Loucy (cell line): ENCODE results near the gene CCDC90B.

Experiments
- H2AFZ ChIP-seq: fragments of 200-600 bp; sonication (generic); 2 replicates; pipeline ENCODE4 v1.6.0; 2016; ENCODE audit warnings: antibody characterized with exemption, mild to moderate bottlenecking, low read length, moderate library complexity
- H3F3A ChIP-seq: fragments of 200-600 bp; 2 replicates; pipeline ENCODE4 v1.6.0; 2016; ENCODE audit warnings: antibody characterized with exemption, low read depth, mild to moderate bottlenecking
- H3K27me3 ChIP-seq: fragments of 200-600 bp; sonication (generic); 2 replicates; pipeline ENCODE4 v1.6.1; 2014; ENCODE audit warnings: low read length, mild to moderate bottlenecking; ENCODE audit not compliant: insufficient read depth, poor library complexity, severe bottlenecking
- H3K36me3 ChIP-seq: fragments of 200-600 bp; sonication (generic); 2 replicates; pipeline ENCODE4 v1.6.1; 2016; ENCODE audit warnings: low read length; ENCODE audit not compliant: insufficient read depth
- H3K4me1 ChIP-seq: fragments of 200-600 bp; sonication (generic); 2 replicates; pipeline ENCODE4 v1.5.1; 2014; ENCODE audit warnings: low read length, mild to moderate bottlenecking; ENCODE audit not compliant: insufficient read depth, poor library complexity, severe bottlenecking
- H3K4me2 ChIP-seq: fragments of 200-600 bp; sonication (generic); 2 replicates; pipeline ENCODE4 v1.6.0; 2014; ENCODE audit warnings: antibody characterized with exemption, low read length, low read depth, mild to moderate bottlenecking; ENCODE audit not compliant: poor library complexity, severe bottlenecking
- H3K4me3 ChIP-seq: fragments of 200-600 bp; sonication (generic); 2 replicates; pipeline ENCODE4 v1.5.1; 2014; ENCODE audit warnings: low read length, mild to moderate bottlenecking, mixed read lengths; ENCODE audit not compliant: poor library complexity, severe bottlenecking
- H3K79me2 ChIP-seq: fragments of 200-600 bp; sonication (generic); 2 replicates; pipeline ENCODE4 v1.6.1; 2014; ENCODE audit warnings: low read length; ENCODE audit not compliant: insufficient read depth
- H3K9ac ChIP-seq: fragments of 200-600 bp; sonication (generic); 2 replicates; pipeline ENCODE4 v1.6.0; 2014; ENCODE audit warnings: mild to moderate bottlenecking, low read depth, low read length, moderate library complexity; ENCODE audit not compliant: poor library complexity, severe bottlenecking
- H3K9me2 ChIP-seq: fragments of 200-600 bp; sonication (generic); replicated peaks from 2 replicates; pipeline ENCODE4 v1.6.1; 2016; ENCODE audit warnings: low read depth, low read length, mixed read lengths
- H3K9me3 ChIP-seq: fragments of 200-600 bp; sonication (generic); 2 replicates; pipeline ENCODE4 v1.6.1; 2014; ENCODE audit warnings: mild to moderate bottlenecking, antibody characterized with exemption, low read length, low read depth; ENCODE audit not compliant: insufficient read depth
- H4K20me1 ChIP-seq: fragments of 200-600 bp; sonication (generic); 2 replicates; pipeline ENCODE4 v1.6.0; 2014; ENCODE audit warnings: antibody characterized with exemption, low read length, mild to moderate bottlenecking; ENCODE audit not compliant: insufficient read depth, poor library complexity, severe bottlenecking
- CTCF ChIP-seq: fragments of 200-600 bp; sonication (generic); conservative IDR thresholded peaks from 2 replicates; pipeline ENCODE4 v1.5.1; 2014; ENCODE audit warnings: mild to moderate bottlenecking, antibody characterized with exemption, low read length
- EZH2phosphoT487 ChIP-seq: fragments of 200-600 bp; IDR thresholded peaks from 2 replicates; pipeline ENCODE4 v1.6.1; 2018; ENCODE audit warnings: antibody characterized with exemption, mild to moderate bottlenecking, moderate library complexity, borderline replicate concordance

CCDC90B gene

GRCh38 chr11:83222499-83222898 is 63.7 kb downstream of the CCDC90B start:
- no peak for TF ChIP-seq CTCF
- no peak for TF ChIP-seq EZH2phosphoT487
- H3K36me3 ChIP-seq: no peaks in the 10 kb centered on the region
- no peak overlapping the region for H3K4me2 ChIP-seq
- no peaks in the 10 kb centered on the region for H3K4me1 ChIP-seq
- no peak overlapping the region for H3K4me3 ChIP-seq
- no peak overlapping the region for H2AFZ ChIP-seq
- H3K9ac ChIP-seq: no peak overlapping the region
- no peaks in the 10 kb centered on the region for H3F3A ChIP-seq
- no peaks in the 10 kb centered on the region for H4K20me1 ChIP-seq
- no peaks in the 10 kb centered on the region for H3K27me3 ChIP-seq
- H3K79me2 ChIP-seq: no peaks in the 10 kb centered on the region
- H3K9me2 ChIP-seq: no peaks in the 10 kb centered on the region
- H3K9me3 ChIP-seq: no peaks in the 10 kb centered on the region

GRCh38 chr11:83221694-83222093 is 64.5 kb downstream of the CCDC90B start:
- Histone ChIP-seq H3K79me2 (no peaks in the 10 kb centered on the region), H3F3A (no peaks in the 10 kb centered on the region), H3K9me3 (no peaks in the 10 kb centered on the region), H3K9me2 (no peaks in the 10 kb centered on the region), H3K4me2 (no peak overlapping the region), H4K20me1 (no peaks in the 10 kb centered on the region), H2AFZ (no peak overlapping the region), H3K36me3 (no peaks in the 10 kb centered on the region), H3K9ac (no peak overlapping the region), H3K4me3 (no peak overlapping the region), H3K4me1 (no peaks in the 10 kb centered on the region), H3K27me3 (no peaks in the 10 kb centered on the region)
- TF ChIP-seq EZH2phosphoT487 (no peak), CTCF (no peak)

GRCh38 chr11:83220260-83220659 is 65.9 kb downstream of the CCDC90B start:
- Histone ChIP-seq H3K4me2 (no peak overlapping the region), H3K4me1 (no peaks in the 10 kb centered on the region), H3K79me2 (no peaks in the 10 kb centered on the region), H3K9me2 (no peaks in the 10 kb centered on the region), H3F3A (no peaks in the 10 kb centered on the region), H3K4me3 (no peak overlapping the region), H2AFZ (no peak overlapping the region), H4K20me1 (no peaks in the 10 kb centered on the region), H3K36me3 (no peaks in the 10 kb centered on the region), H3K9ac (no peak overlapping the region), H3K27me3 (no peaks in the 10 kb centered on the region), H3K9me3 (no peaks in the 10 kb centered on the region)
- TF ChIP-seq EZH2phosphoT487 (no peak), CTCF (no peak)
